Left lung (tissue), 10 donors: ENCODE data around the gene SEMA6A. TPM values are rescaled to one million over a fixed set of nuclear protein-coding genes. Genes with fewer than 3 reads are reported as not detected.
A peak's percentile ranks its signal among the peaks of the same experiment; 100 is the strongest.

Experiments
- ATAC-seq: fragments of 200-7000 bp; cut with Tn5 transposase; one replicate; pipeline ENCODE4 v1.9.1; 2020; ENCODE audit warnings: moderate library complexity
- DNase-seq, 4 donors: peaks; one replicate each; pipeline ENCODE4 v3.0.0-alpha.2; 2013 to 2020
- H3K27ac ChIP-seq, 2 donors: fragments of 200-600 bp; sonication (generic) in 1 of 2; one replicate each; pipeline versions ENCODE4 v1.5.0 to v1.8.0; 2020 to 2021
- H3K27me3 ChIP-seq, 2 donors: fragments of 200-600 bp; sonication (generic) in 1 of 2; one replicate each; pipeline versions ENCODE4 v1.5.0 to v1.8.0; 2020 to 2021
- H3K36me3 ChIP-seq, 2 donors: fragments of 200-600 bp; sonication (generic) in 1 of 2; one replicate each; pipeline versions ENCODE4 v1.5.0 to v1.8.0; 2020 to 2021
- H3K4me1 ChIP-seq, 2 donors: fragments of 200-600 bp; one replicate each; pipeline ENCODE4 v1.8.0; 2021
- H3K4me3 ChIP-seq, 2 donors: fragments of 200-600 bp; sonication (generic) in 1 of 2; one replicate each; pipeline versions ENCODE4 v1.5.0 to v1.8.0; 2020 to 2021; ENCODE audit warnings: mild to moderate bottlenecking in 1 of 2
- H3K9me3 ChIP-seq, 2 donors: fragments of 200-600 bp; sonication (generic) in 1 of 2; one replicate each; pipeline versions ENCODE4 v1.5.0 to v1.8.0; 2020 to 2021
- CTCF ChIP-seq, 2 donors: fragments of 200-600 bp; sonication (generic) in 1 of 2; IDR thresholded peaks; one replicate each; pipeline versions ENCODE4 v1.5.0 to v1.8.0; 2021; ENCODE audit warnings: antibody characterized with exemption in 2 of 2
- intact Hi-C, 2 donors: fragments of 100-400 bp; cut with DNase I; formaldehyde crosslinking; loops; one replicate each; pipeline versions ENCODE4 v1.11.2 to v1.14.2; 2022
- polyA plus RNA-seq, 6 donors: library from polyadenylated mRNA; unstranded; fragments of 120-200 nt; gene quantifications; one replicate each; pipeline ENCODE4 v1.2.1, GENCODE V29; 2013; ENCODE audit not compliant: insufficient read length in 6 of 6
- total RNA-seq, 2 donors: library from RNA; stranded (reverse); fragmentation: NEBNext Ultra II Directional; extraction: Animal tissue kit (Norgen Biotek cat#: 25700); gene quantifications; one replicate each; pipeline ENCODE4 v1.2.1, GENCODE V29; 2021
- donor health status: DM: no; HTN: yes; CAD: no.
- donor health status: DM: no; HTN: no; CAD: no.

SEMA6A gene
- total and polyA plus RNA-seq, 8 donors, result 15.3 to 45.8 (median 39.6) TPM

- no peaks in the 10 kb centered on the region for H3K27me3 ChIP-seq
- ATAC-seq (no peak), DNase-seq (no peak)
- no peak overlapping the region for H3K27ac ChIP-seq
- TF ChIP-seq CTCF (IDR thresholded peaks at IDR 0.05), result no peak
- no peaks in the 10 kb centered on the region for H3K9me3 ChIP-seq
- H3K36me3 ChIP-seq, result peaks cover 0 to under 1% of the 10 kb centered on the region in 2 donors
- H3K4me1 ChIP-seq, result peaks cover 0 to 15% of the 10 kb centered on the region in 2 donors
- no peak overlapping the region for H3K4me3 ChIP-seq
- intact Hi-C loops, result no loop called here
Measured at GRCh38 chr5:116456036-116456435, 118.6 kb downstream of the SEMA6A start.

GRCh38 chr5:116455061-116455460, 119.6 kb downstream of the SEMA6A start:
- no peak for TF ChIP-seq CTCF (IDR thresholded peaks at IDR 0.05)
- Histone ChIP-seq H3K4me3 (no peak overlapping the region), H3K27me3 (no peaks in the 10 kb centered on the region), H3K27ac (peak overlapping the region in 1 of 2 donors; percentile 11), H3K9me3 (no peaks in the 10 kb centered on the region), H3K36me3 (peaks cover 0 to 3% of the 10 kb centered on the region in 2 donors), H3K4me1 (peaks cover 0 to 15% of the 10 kb centered on the region in 2 donors)
- no peak for DNase-seq
- intact Hi-C loops, result no loop called here
- ATAC-seq, result no peak

GRCh38 chr5:116454417-116454927, 120.2 kb downstream of the SEMA6A start:
- Histone ChIP-seq H3K27ac (no peak overlapping the region), H3K9me3 (no peaks in the 10 kb centered on the region), H3K27me3 (no peaks in the 10 kb centered on the region), H3K4me1 (peaks cover 0 to 15% of the 10 kb centered on the region in 2 donors), H3K36me3 (peaks cover 0 to 3% of the 10 kb centered on the region in 2 donors), H3K4me3 (no peak overlapping the region)
- intact Hi-C loops, result no loop called here
- TF ChIP-seq CTCF (IDR thresholded peaks at IDR 0.05), result no peak
- peak; percentile 57 for ATAC-seq
- DNase-seq, result peak in 2 of 4 donors; percentile 26 to 58

GRCh38 chr5:116453988-116454411, 120.6 kb downstream of the SEMA6A start:
- H3K4me1 ChIP-seq, result peaks cover 0 to 15% of the 10 kb centered on the region in 2 donors
- no peak for DNase-seq
- no peak for ATAC-seq
- H3K4me3 ChIP-seq, result no peak overlapping the region
- H3K27ac ChIP-seq, result no peak overlapping the region
- no peaks in the 10 kb centered on the region for H3K27me3 ChIP-seq
- peaks cover 0 to 3% of the 10 kb centered on the region in 2 donors for H3K36me3 ChIP-seq
- intact Hi-C loops, result no loop called here
- TF ChIP-seq CTCF (IDR thresholded peaks at IDR 0.05), result no peak
- H3K9me3 ChIP-seq, result no peaks in the 10 kb centered on the region

- H3K27ac ChIP-seq, result no peak overlapping the region
- H3K4me3 ChIP-seq, result no peak overlapping the region
- H3K36me3 ChIP-seq, result peaks cover 0 to 7% of the 10 kb centered on the region in 2 donors
- H3K9me3 ChIP-seq, result no peaks in the 10 kb centered on the region
- no peak for ATAC-seq
- no peak for TF ChIP-seq CTCF (IDR thresholded peaks at IDR 0.05)
- intact Hi-C loops, result no loop called here
- H3K27me3 ChIP-seq, result no peaks in the 10 kb centered on the region
- no peak for DNase-seq
- H3K4me1 ChIP-seq, result peaks cover 0 to 15% of the 10 kb centered on the region in 2 donors
Measured at GRCh38 chr5:116452774-116453368, 121.8 kb downstream of the SEMA6A start.
